Measurements from ENCODE around the gene WBP1L.
A peak's percentile ranks its signal among the peaks of the same experiment; 100 is the strongest.

The WBP1L gene

DNA sequence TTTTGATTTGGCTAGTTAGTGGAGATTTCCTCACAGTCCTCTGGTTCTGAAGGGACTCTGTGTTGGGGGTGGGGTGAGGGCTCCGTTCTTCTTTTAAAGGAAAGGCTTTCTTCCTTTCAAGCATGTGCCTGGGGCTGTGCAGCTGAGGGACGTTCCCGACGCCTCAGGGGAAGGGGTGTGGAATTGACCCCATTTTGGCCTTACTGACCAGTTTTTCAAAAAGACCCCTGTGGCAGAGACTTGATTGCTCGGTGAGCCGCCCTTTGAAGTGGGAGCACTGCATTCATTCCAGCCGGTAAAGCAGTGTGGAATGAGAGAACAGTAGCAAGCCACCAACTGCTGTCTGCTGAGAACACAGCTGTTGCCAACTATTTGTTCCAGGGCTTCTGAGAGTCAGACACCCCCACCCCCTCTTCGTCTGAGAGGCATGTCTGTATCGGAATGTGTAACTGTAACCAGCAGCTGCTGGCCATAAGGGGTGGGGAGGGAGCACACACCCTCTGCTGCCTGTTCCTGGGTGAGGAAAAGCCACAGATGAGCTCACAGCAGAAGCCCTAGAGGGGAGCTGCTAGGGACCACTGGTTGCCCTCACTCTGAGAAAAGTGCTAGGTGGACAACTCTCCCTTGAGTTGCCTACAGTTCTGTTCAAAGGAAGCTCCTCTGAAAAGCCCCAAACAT lies 33.2 kb downstream of the WBP1L start:
- no peak for ATAC-seq
- no peak overlapping the region for H3K4me3 Mint-ChIP-seq
- peaks cover 65% of the 10 kb centered on the region for H3K4me1 Mint-ChIP-seq
- H3K9me3 Mint-ChIP-seq = no peaks in the 10 kb centered on the region
- DNase-seq (ENCODE audit: low spot score in 2 of 2) = no peak
- H3K36me3 Mint-ChIP-seq = peaks cover 22% of the 10 kb centered on the region
- peak overlapping the region; percentile 81 for H3K27ac Mint-ChIP-seq

DNA sequence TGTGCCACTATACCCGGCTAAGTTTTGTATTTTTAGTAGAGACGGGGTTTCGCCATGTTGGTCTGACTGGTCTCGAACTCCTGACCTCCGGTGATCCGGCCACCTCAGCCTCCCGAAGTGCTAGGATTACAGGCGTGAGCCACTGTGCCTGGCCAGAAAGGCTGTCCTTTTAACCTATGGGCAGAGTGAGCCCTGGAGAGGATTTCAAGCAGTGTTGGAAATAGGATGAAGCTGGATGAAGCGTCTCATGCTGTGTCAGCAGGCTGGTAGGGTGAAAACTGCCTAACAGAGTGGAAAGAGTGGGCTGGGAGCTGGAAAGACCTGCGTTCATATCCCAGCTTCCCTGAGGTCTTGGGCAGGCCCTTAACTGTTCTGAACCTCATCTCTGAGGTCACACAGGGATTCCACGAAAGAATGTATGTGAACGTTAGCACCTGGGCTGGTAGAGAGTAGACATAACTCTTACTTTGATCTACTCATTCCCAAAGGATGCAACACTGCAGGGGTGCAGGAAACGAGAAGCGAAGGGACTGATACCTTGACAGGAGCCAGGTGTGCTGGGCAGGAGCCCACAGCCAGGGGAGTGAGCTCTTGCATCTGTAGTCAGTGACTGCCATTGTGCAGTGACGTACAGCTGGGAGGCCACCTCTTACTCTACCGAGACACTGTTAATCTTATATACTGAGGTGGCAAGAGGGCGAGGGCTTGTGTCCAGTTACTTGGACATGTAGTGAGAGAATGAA lies 34.1 kb downstream of the WBP1L start:
- DNase-seq (ENCODE audit: low spot score in 2 of 2) (no peak), ATAC-seq (no peak)
- H3K4me1 Mint-ChIP-seq = peaks cover 69% of the 10 kb centered on the region
- H3K27ac Mint-ChIP-seq = peak overlapping the region; percentile 53
- H3K36me3 Mint-ChIP-seq = peaks cover 14% of the 10 kb centered on the region
- H3K4me3 Mint-ChIP-seq = no peak overlapping the region
- H3K9me3 Mint-ChIP-seq = no peaks in the 10 kb centered on the region

DNA sequence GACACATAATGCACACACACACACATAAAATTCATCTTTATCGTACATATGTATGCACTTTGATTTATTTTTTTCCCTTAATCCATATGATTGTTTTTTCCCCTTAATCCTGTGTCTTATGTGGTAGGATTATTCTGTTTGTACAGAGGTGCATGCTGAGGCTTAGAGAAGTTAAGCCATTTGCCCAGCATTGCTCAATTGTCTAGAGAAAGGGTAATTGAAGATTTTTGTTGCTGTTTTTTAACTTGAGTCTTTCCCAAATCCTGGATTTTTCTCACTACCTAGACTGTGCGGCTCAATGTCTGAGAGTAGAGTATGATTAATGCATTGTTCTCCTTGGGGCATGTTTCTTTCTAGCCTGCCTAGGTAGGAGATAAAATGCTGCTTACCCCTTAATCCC lies 35.0 kb downstream of the WBP1L start:
- no peak overlapping the region for H3K4me3 Mint-ChIP-seq
- H3K4me1 Mint-ChIP-seq = peaks cover 69% of the 10 kb centered on the region

DNA sequence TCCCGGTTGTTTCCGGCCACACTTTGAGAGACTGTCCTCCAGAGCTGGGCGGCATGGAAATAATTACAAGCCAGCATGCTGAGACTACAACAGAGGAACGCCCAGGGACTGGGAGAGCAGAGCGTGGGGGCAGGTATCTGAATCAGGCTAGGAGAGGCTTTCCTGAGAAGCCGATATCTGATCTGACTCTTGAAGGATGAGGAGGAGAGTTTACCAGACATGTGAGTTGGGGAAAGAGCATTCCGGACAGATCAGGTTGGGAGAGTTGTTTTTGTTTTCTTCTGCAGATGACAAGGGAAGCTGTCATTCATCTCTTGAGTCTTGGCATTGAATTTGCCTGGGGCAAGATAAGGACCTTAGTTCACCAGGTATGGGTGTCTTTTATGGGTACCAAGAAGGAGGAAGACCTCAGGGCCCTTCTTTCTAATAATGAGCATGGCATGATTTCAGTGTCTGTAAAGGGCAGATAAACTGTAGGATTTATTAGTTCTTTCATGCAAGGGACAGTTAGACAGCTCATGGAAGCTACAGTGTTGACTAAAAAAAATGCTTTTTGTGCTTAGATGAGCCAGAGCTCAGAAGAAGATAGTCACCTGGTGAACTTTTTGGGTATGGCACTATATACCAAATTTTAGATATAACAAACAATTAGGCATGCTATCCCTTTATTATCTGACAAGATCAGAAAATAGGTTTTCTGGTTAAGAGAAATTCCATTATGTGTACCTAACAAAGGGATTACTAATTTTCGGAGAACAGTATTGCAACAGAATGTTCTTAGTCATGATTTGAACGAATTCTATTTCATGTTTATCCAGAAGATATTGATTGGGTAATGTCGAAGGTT lies 36.2 kb downstream of the WBP1L start:
- ATAC-seq = no peak
- Mint-ChIP-seq H3K27ac (no peak overlapping the region), H3K4me1 (peaks cover 59% of the 10 kb centered on the region), H3K36me3 (peaks cover 5% of the 10 kb centered on the region), H3K9me3 (no peaks in the 10 kb centered on the region), H3K4me3 (no peak overlapping the region)
- no peak for DNase-seq (ENCODE audit: low spot score in 2 of 2)

More for the DNA sequence above, 35.0 kb downstream of the WBP1L start:
- Mint-ChIP-seq H3K27ac (no peak overlapping the region), H3K36me3 (peaks cover 12% of the 10 kb centered on the region), H3K9me3 (no peaks in the 10 kb centered on the region)
- ATAC-seq (no peak), DNase-seq (ENCODE audit: low spot score in 2 of 2) (no peak)

DNA sequence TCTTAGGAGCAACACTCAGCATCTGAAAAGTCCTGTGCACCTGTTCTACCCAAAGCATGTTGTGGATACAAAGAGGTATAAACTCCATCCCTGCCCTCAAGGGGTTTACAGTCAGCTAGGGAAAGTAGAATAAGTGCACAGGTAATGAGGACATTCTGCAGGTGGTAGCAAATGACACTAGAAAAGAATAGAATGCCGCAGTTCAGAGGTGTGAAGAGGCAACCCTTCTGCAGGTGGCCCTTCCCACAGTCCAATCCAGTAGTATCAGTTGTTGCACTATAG lies 36.7 kb downstream of the WBP1L start:
- no peak for ATAC-seq
- Mint-ChIP-seq H3K4me1 (peaks cover 58% of the 10 kb centered on the region), H3K9me3 (no peaks in the 10 kb centered on the region), H3K27ac (no peak overlapping the region), H3K4me3 (no peak overlapping the region), H3K36me3 (no peaks in the 10 kb centered on the region)
- no peak for DNase-seq (ENCODE audit: low spot score in 2 of 2)

DNA sequence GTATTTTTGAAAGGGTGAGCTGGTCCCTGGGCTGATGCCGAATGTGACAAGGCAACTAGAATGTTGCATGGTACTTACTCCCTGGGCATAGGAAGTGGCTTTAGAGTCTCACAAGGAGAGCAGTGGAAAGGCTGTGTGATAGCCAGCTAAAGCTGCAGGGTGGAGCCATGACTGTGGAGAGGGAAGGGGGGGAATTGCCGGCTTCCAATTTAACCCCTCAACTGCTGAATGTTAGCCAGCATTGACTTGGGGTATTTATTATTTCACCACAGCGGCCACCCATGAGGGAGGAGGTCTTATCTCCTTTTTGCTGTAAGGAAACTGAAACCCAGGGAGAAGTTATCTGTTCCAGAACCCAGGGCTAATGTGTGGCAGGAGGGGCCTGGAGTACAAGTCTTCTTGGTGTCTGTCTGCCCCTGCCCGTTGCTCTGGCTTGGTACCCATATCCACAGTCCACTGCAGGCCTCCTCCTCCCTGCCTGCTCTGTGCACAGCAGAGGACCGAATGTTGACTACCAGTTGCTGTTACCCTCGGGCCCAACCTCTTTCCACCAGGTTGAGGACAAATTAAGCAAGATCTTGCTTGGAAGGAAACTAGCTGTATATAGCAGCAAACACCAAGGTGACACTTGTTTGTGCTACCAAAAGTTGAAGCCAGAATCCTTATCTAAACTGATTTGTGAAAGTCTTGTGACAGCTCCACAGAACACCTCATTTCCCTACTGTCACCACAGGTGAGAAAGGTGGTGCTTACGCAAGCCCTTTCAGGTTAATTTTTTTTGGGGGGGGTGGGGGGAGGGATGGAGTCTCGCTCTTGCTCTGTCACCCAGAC lies 37.6 kb downstream of the WBP1L start:
- Mint-ChIP-seq H3K4me3 (no peak overlapping the region), H3K4me1 (peaks cover 64% of the 10 kb centered on the region), H3K36me3 (no peaks in the 10 kb centered on the region), H3K27ac (no peak overlapping the region), H3K9me3 (no peaks in the 10 kb centered on the region)
- DNase-seq (ENCODE audit: low spot score in 2 of 2) (no peak), ATAC-seq (no peak)

DNA sequence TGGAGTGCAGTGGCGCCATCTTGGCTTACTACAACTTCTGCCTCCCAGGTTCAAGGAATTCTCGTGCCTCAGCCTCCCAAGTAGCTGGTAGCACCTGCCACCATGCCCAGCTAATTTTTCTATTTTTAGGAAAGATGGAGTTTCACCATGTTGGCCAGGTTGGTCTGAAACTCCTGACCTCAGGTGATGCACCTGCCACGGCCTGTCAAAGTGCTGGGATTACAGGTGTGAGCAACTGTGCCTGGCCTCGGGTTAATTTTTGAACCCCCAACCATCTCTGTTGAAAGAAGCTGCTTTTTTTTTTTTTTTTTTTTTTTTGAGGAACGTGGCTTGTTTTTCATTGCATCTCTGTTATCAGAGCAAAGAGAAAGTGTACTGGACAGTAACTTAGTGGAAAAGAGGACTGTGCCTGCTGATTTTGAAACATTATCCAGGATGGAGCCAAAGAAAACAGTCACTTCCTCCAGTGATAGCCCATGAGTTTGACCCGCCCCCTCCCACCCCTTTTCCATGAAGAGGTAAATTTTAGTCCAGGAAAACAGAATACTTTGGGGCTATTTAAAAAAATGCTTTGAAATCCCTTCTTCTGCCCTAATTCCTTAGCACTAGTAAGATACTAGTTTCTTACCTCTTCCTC lies 38.3 kb downstream of the WBP1L start:
- Mint-ChIP-seq H3K4me3 (no peak overlapping the region), H3K4me1 (peaks cover 72% of the 10 kb centered on the region), H3K27ac (peak overlapping the region; percentile 83), H3K9me3 (no peaks in the 10 kb centered on the region), H3K36me3 (no peaks in the 10 kb centered on the region)
- ATAC-seq = no peak
- DNase-seq (ENCODE audit: low spot score in 2 of 2) = no peak

DNA sequence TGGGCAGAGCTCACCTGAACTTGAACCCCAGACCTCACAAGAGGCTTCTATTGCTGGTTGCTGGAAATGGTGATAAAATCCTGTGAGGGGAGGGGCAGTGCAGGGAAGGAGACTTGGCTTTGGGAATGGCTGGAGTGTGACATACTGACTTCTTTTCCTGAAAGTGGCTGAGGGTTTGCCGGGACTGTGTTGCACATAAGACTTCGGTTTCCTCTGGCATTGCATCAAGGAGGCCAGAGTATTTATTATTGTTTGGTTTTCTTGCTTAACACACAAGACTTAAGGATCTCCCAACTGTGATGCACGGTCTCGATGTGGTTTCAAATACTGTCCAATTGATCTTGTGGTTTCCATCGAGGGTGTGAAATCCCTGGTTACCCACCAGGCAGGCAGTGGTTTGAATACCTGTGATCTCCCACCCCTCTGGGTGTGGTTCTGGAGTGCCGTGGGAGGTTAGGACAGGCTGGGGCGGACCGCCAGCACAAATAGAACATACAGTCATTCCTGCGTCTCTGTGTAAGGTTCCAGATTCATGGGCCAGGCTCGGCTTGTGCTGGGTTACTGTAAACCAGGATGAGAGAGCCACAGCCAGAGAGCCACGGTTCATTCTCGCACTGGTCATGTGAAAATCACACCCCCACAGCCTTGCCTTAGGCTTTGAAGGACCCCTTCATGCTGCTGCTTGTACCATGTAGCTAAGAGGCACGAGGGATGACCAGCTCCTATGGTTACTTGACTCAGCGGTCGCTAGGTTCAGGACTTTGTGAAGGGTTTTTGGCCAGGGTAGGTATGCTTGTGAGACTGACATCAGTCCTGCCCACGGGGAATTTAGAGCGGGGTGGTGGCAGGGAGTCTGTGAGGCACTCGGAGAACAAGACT lies 39.2 kb downstream of the WBP1L start:
- Mint-ChIP-seq H3K4me3 (no peak overlapping the region), H3K4me1 (peaks cover 76% of the 10 kb centered on the region), H3K9me3 (no peaks in the 10 kb centered on the region), H3K36me3 (no peaks in the 10 kb centered on the region), H3K27ac (peak overlapping the region; percentile 83)
- ATAC-seq = peak; percentile 16
- DNase-seq (ENCODE audit: low spot score in 2 of 2) = no peak

DNA sequence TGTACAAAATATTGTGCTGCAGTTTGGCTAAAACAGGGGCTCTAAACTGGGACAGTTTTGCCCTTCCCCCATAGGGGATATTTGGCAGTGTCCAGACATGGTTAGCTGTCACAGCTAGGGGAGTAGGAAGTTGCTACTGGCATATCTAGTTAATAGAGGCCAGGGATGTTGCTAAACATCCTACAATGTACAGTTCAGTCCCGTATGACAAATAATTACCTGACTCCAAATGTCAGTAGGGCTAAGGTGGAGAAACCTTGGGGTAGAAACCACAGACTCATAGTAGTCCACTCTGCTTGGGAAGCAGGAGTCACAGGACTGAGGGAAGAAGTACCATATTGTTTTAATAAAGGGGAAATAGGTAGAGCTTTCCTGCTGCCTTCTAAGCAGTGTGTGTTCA lies 39.8 kb downstream of the WBP1L start:
- peak overlapping the region; percentile 83 for H3K27ac Mint-ChIP-seq
- no peak for ATAC-seq
- H3K9me3 Mint-ChIP-seq = no peaks in the 10 kb centered on the region
- H3K4me1 Mint-ChIP-seq = peaks cover 70% of the 10 kb centered on the region
- no peak overlapping the region for H3K4me3 Mint-ChIP-seq
- no peaks in the 10 kb centered on the region for H3K36me3 Mint-ChIP-seq
- no peak for DNase-seq (ENCODE audit: low spot score in 2 of 2)

DNA sequence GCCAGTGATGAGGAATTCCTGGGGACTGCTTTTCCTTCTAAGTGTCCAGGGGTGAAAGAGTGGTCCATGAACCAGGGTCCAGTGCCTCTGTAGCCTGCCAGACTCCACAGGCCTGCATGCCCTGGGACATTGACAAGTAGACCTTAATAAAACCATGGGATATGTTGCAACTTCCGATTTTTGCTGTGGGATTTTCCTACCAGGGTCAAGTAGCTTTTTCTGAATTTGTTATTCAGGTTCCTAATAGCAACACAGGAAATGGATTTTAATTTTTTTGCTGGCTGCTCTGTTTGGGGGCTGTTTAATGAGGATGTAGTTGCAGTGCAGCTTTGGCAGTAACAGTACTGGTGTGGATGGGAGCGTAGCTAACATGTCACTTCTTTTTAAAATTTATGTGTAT lies 42.1 kb downstream of the WBP1L start:
- DNase-seq (ENCODE audit: low spot score in 2 of 2) = no peak
- Mint-ChIP-seq H3K4me3 (no peak overlapping the region), H3K9me3 (no peaks in the 10 kb centered on the region), H3K27ac (peak overlapping the region; percentile 32), H3K36me3 (peaks cover 7% of the 10 kb centered on the region), H3K4me1 (peaks cover 63% of the 10 kb centered on the region)
- ATAC-seq = no peak

DNA sequence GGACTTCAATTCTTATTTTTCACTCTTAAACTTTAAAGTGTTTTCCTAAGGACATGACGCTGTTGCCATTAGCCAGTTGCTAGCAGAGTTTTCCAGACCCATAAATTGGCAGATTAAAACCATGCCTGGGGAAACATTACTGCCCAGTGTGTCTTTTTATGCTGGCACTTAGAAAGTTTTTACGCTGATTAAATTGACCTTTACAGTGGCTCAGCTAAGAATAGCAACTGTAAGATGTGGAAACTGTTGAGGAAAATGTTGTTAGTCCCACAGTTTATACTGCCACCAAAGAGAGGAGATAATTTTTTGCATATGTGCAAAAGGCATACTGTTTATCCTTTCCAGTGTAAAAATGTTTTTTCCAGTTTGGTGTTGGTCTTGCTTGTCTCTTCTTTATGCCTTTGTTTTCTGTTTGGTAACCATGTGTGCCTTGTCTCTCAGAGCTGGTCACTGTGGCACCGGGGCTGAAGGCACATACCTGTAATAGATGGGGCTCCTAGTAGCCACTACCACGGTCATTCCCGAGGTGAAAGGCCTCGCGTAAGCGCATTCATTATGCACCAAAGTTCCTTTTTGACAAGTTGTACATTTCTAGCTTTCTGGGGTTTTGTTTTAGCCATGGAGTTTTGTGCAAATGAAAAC lies 48.1 kb downstream of the WBP1L start:
- H3K27ac Mint-ChIP-seq = no peak overlapping the region
- no peak for ATAC-seq
- no peak overlapping the region for H3K4me3 Mint-ChIP-seq
- peaks cover 33% of the 10 kb centered on the region for H3K4me1 Mint-ChIP-seq
- no peaks in the 10 kb centered on the region for H3K9me3 Mint-ChIP-seq
- H3K36me3 Mint-ChIP-seq = peaks cover 15% of the 10 kb centered on the region
- no peak for DNase-seq (ENCODE audit: low spot score in 2 of 2)

DNA sequence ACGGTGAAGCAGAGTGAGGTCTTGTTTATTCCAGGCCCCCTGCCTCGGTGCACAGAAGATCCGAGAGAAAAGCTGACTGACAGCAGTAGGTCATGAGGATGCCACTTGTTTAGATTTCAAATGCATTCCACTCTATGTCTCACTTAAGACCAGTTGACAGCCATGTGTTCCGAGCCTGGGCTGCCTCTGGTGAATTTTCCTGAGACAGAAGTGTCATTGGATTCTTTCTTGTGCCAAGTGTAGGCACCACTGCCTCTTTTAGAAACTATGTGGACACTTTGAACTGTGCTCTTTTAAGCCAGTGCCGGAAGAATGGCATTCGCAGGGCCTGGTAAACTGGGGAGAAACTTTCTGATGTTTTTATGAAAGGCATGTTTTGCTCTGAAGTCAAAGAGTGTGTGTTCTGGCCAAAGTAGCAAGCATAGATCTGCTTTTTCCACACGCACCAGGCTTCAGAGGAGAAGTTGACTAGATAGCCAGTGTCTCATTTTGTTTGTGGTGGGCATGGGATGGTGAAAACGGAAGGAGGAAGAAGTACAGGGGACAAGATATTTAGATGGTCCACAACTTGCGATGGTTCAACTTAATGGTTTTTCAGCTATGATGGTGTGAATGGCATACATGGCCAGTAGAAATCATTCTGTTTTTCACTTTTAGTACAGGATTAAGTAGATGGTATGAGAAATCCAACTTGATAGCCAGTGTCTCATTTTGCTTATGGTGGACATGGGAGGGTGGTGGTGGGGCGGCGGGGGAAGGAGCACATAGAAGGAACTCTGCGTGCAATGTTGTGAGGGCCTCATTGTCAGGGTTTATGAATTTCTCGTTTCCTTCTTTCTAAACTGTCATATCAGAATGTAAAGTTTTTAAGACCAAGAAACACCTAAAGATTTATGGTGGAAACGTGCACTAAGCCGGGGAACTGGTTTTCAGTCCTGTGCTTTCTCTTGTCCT lies 52.0 kb downstream of the WBP1L start:
- peaks cover 18% of the 10 kb centered on the region for H3K4me1 Mint-ChIP-seq
- no peak for DNase-seq (ENCODE audit: low spot score in 2 of 2)
- peak overlapping the region; percentile 10 for H3K4me3 Mint-ChIP-seq
- no peaks in the 10 kb centered on the region for H3K9me3 Mint-ChIP-seq
- ATAC-seq = no peak
- peak overlapping the region; percentile 76 for H3K27ac Mint-ChIP-seq
- peaks cover 39% of the 10 kb centered on the region for H3K36me3 Mint-ChIP-seq
